Breast epithelium (tissue), 4 donors: ENCODE measurements around the gene CCPG1. TPM values are rescaled to one million over a fixed set of nuclear protein-coding genes. Genes with fewer than 3 reads are reported as not detected.

ENCODE experiments used
- DNase-seq, 2 donors: peaks; one replicate each; pipeline ENCODE4 v3.0.0-alpha.2; 2019; ENCODE audit warnings: low spot score in 2 of 2
- H3K27ac ChIP-seq, 2 donors: fragments of 200-600 bp; sonication (generic) in 1 of 2; one replicate each; pipeline ENCODE4 v1.5.1; 2016 to 2019; ENCODE audit warnings: mild to moderate bottlenecking in 1 of 2
- H3K27me3 ChIP-seq, 2 donors: fragments of 200-600 bp; sonication (generic) in 1 of 2; one replicate each; pipeline versions ENCODE4 v1.5.1 to v1.6.0; 2017 to 2019; ENCODE audit warnings: control low read depth in 1 of 2, mild to moderate bottlenecking in 1 of 2
- H3K36me3 ChIP-seq: fragments of 200-600 bp; one replicate; pipeline ENCODE4 v1.5.1; 2019
- H3K4me1 ChIP-seq, 2 donors: fragments of 200-600 bp; sonication (generic); one replicate each; pipeline ENCODE4 v1.5.1; 2016 to 2019; ENCODE audit warnings: control low read depth in 1 of 2
- H3K4me3 ChIP-seq, 3 donors: fragments of 200-600 bp; sonication (generic); 1 replicate in 2 of 3; 2 replicates in 1 of 3; pipeline ENCODE4 v1.5.1; 2016 to 2019; ENCODE audit warnings: mild to moderate bottlenecking in 3 of 3, moderate library complexity in 2 of 3
- H3K9me3 ChIP-seq, 2 donors: fragments of 200-600 bp; sonication (generic) in 1 of 2; one replicate each; pipeline ENCODE4 v1.5.1; 2016 to 2019; ENCODE audit warnings: control low read depth in 1 of 2
- POLR2A ChIP-seq: fragments of 450-650 bp; IDR thresholded peaks from one replicate; pipeline ENCODE4 v1.6.1; 2016; ENCODE audit warnings: antibody characterized with exemption, mild to moderate bottlenecking, moderate library complexity
- POLR2AphosphoS5 ChIP-seq, 3 donors: sonication (generic); formaldehyde crosslinking; IDR thresholded peaks; one replicate each; pipeline ENCODE4 v1.6.1; 2017; ENCODE audit warnings: antibody characterized with exemption in 3 of 3
- intact Hi-C: fragments of 100-400 bp; cut with DNase I; formaldehyde crosslinking; loops from one replicate; pipeline ENCODE4 v1.15.1; 2023; ENCODE audit warnings: low total_unique reads
- total RNA-seq, 3 donors: library from RNA; depleted of rRNA; stranded (reverse); fragments of >200 nt; gene quantifications; one replicate each; pipeline ENCODE4 v1.1.0, GENCODE V29; 2016
- TF ChIP-seq, protein P1 (sequence below), 3 donors: fragments of 450-650 bp; IDR thresholded peaks; one replicate each; pipeline ENCODE4 v1.5.1; 2016 to 2017; ENCODE audit warnings: antibody characterized with exemption in 3 of 3, mild to moderate bottlenecking in 3 of 3, moderate library complexity in 3 of 3

CCPG1 gene
- total RNA-seq, 3 donors from 2014 or later, result 65.9 to 82.8 (median 74.9) TPM

DNA sequence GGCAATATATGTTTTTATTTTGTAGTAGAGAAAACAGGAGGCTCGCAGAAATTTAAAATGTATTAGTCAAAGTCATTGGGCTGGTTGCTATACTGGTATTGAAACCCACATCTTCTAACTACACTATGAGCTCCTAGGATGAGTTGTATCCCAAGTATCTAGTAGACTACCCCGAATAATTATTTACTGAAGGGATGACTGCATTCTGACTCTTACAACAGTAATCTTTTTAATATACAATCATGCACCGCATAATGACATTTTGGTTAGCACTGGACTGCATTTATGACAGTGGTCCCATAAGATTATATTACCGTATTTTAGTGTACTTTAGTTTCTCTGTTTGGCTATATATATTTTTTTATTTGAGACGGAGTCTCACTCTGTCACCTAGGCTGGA is 73.8 kb downstream of the CCPG1 start:
- DNase-seq, result no peak
- TF ChIP-seq, protein P1, sequence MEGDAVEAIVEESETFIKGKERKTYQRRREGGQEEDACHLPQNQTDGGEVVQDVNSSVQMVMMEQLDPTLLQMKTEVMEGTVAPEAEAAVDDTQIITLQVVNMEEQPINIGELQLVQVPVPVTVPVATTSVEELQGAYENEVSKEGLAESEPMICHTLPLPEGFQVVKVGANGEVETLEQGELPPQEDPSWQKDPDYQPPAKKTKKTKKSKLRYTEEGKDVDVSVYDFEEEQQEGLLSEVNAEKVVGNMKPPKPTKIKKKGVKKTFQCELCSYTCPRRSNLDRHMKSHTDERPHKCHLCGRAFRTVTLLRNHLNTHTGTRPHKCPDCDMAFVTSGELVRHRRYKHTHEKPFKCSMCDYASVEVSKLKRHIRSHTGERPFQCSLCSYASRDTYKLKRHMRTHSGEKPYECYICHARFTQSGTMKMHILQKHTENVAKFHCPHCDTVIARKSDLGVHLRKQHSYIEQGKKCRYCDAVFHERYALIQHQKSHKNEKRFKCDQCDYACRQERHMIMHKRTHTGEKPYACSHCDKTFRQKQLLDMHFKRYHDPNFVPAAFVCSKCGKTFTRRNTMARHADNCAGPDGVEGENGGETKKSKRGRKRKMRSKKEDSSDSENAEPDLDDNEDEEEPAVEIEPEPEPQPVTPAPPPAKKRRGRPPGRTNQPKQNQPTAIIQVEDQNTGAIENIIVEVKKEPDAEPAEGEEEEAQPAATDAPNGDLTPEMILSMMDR (IDR thresholded peaks at IDR 0.05), result no peak
- TF ChIP-seq POLR2AphosphoS5 (IDR thresholded peaks at IDR 0.05), result no peak
- TF ChIP-seq POLR2A, result no peak
- no peaks in the 10 kb centered on the region for H3K27me3 ChIP-seq
- no peaks in the 10 kb centered on the region for H3K9me3 ChIP-seq
- no peak overlapping the region for H3K27ac ChIP-seq
- H3K36me3 ChIP-seq, result peaks cover 4% of the 10 kb centered on the region
- H3K4me3 ChIP-seq, result no peak overlapping the region
- intact Hi-C loops, result no loop called here
- H3K4me1 ChIP-seq, result no peaks in the 10 kb centered on the region

DNA sequence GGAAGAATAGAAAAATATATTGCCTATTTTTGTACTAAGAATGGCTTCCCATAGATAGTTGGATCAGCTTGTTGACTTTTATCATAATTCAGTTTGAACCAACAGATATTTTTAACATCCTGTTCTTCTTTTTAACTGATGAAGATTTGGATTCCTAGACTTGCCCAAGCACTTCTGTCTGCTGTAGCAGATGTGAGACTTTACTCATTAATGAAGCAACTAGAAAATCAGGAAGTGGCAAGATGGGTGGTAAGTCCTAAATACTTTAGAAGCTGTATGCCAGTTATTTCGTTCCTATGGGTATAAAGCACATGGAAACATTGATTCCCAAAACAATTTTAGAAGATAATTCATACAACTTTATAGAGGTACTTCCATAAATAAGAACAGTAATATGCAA is 80.8 kb downstream of the CCPG1 start:
- Histone ChIP-seq H3K36me3 (no peaks in the 10 kb centered on the region), H3K9me3 (no peaks in the 10 kb centered on the region), H3K4me1 (no peaks in the 10 kb centered on the region), H3K27ac (no peak overlapping the region), H3K4me3 (no peak overlapping the region), H3K27me3 (no peaks in the 10 kb centered on the region)
- intact Hi-C loops, result loop anchor here (10.0 kb wide), 1 partner anchor 1937 kb away; no protein-coding TSS in a partner anchor
- TF ChIP-seq POLR2AphosphoS5 (IDR thresholded peaks at IDR 0.05) (no peak), POLR2A (no peak)
- TF ChIP-seq, protein P1 (IDR thresholded peaks at IDR 0.05), result no peak
- DNase-seq, result no peak

DNA sequence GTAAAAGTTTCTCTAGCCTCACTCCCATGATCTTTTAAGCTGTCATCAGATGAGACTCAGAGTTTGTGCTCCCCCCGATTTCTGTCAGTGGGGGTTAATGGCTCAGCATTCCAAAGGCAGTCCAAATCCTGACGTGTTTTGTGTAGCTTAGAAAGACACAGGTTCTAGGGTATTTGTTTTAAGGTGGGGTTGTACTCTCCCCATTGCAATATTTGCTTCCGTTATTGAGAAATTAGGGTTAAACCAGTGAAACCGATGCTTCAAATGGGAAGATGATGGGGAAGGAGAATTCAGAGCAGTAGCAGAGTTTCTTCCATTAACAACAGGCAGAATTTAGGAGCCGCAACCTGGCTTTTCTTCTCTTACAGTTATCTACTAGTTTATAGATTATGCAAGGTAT is 85.7 kb downstream of the CCPG1 start:
- intact Hi-C loops, result loop anchor here (10.0 kb wide), 1 partner anchor 1942 kb away; no protein-coding TSS in a partner anchor
- H3K4me1 ChIP-seq, result no peaks in the 10 kb centered on the region
- no peaks in the 10 kb centered on the region for H3K36me3 ChIP-seq
- TF ChIP-seq, protein P1 (IDR thresholded peaks at IDR 0.05), result no peak
- TF ChIP-seq POLR2A, result no peak
- TF ChIP-seq POLR2AphosphoS5 (IDR thresholded peaks at IDR 0.05), result no peak
- H3K27ac ChIP-seq, result no peak overlapping the region
- DNase-seq, result no peak
- H3K9me3 ChIP-seq, result no peaks in the 10 kb centered on the region
- no peaks in the 10 kb centered on the region for H3K27me3 ChIP-seq
- H3K4me3 ChIP-seq, result no peak overlapping the region

DNA sequence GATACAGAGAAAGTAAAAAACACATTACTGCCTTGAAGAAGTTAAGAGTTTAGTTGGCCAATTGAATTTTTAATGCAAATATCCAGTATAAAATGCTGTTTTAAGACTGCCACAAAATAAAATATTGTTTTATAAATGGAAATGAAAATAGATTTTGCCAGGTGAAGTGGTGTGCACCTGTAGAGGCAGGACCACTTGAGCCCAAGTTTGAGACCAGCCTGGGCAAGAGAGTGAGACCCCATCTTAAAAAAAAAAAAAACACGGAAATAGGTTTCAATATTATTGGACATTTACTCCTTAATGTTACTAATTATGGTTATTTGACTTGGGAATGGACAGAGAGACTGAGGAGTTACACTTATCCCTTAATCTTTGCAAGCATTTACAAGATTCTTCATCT is 87.2 kb downstream of the CCPG1 start:
- TF ChIP-seq, protein P1 (IDR thresholded peaks at IDR 0.05), result no peak
- no peak for TF ChIP-seq POLR2A
- no peak for TF ChIP-seq POLR2AphosphoS5 (IDR thresholded peaks at IDR 0.05)
- Histone ChIP-seq H3K9me3 (no peaks in the 10 kb centered on the region), H3K4me3 (no peak overlapping the region), H3K27me3 (no peaks in the 10 kb centered on the region), H3K27ac (no peak overlapping the region), H3K36me3 (no peaks in the 10 kb centered on the region), H3K4me1 (no peaks in the 10 kb centered on the region)
- intact Hi-C loops, result loop anchor here (10.0 kb wide), 1 partner anchor 1944 kb away; no protein-coding TSS in a partner anchor
- no peak for DNase-seq

DNA sequence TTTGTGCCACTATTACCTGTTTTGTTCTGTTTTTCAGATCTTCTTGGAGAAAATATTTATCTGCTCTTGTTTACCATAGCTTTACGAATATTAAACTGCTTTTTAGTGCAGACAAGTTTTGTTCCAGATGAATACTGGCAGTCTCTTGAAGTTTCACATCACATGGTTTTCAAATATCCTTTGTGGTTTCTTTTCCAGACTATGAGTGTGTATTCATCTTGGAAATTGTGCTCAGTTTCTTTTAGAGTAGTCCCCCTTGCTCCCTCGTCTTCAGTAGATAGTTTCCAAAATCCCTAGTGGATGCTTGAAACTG is 88.0 kb downstream of the CCPG1 start:
- Histone ChIP-seq H3K36me3 (no peaks in the 10 kb centered on the region), H3K4me1 (no peaks in the 10 kb centered on the region), H3K9me3 (no peaks in the 10 kb centered on the region), H3K27me3 (no peaks in the 10 kb centered on the region), H3K27ac (no peak overlapping the region), H3K4me3 (peak overlapping the region in 2 of 3 donors; percentile 69 to 79)
- TF ChIP-seq, protein P1 (IDR thresholded peaks at IDR 0.05), result no peak
- TF ChIP-seq POLR2A (no peak), POLR2AphosphoS5 (IDR thresholded peaks at IDR 0.05) (no peak)
- intact Hi-C loops, result loop anchor here (10.0 kb wide), 1 partner anchor 1945 kb away; no protein-coding TSS in a partner anchor
- DNase-seq, result no peak
